Measurements from ENCODE around the gene AFF3.

- TF ChIP-seq, protein P1, sequence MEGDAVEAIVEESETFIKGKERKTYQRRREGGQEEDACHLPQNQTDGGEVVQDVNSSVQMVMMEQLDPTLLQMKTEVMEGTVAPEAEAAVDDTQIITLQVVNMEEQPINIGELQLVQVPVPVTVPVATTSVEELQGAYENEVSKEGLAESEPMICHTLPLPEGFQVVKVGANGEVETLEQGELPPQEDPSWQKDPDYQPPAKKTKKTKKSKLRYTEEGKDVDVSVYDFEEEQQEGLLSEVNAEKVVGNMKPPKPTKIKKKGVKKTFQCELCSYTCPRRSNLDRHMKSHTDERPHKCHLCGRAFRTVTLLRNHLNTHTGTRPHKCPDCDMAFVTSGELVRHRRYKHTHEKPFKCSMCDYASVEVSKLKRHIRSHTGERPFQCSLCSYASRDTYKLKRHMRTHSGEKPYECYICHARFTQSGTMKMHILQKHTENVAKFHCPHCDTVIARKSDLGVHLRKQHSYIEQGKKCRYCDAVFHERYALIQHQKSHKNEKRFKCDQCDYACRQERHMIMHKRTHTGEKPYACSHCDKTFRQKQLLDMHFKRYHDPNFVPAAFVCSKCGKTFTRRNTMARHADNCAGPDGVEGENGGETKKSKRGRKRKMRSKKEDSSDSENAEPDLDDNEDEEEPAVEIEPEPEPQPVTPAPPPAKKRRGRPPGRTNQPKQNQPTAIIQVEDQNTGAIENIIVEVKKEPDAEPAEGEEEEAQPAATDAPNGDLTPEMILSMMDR (IDR thresholded peaks at IDR 0.05) = no peak
- TF ChIP-seq POLR2A (IDR thresholded peaks at IDR 0.05) = no peak
These were observed 533.5 kb downstream of the AFF3 start for GRCh38 chr2:99608861-99609260.

All from stomach (tissue), 4 donors.